ENCODE data around the gene DUOXA2.

GRCh38 chr15:45120081-45120972 lies 6.2 kb downstream of the DUOXA2 start:
- TF ChIP-seq EZH2 (IDR thresholded peaks at IDR 0.05; ENCODE audit: insufficient read depth, poor library complexity, severe bottlenecking) (no peak), EZH2phosphoT487 (IDR thresholded peaks at IDR 0.05; ENCODE audit: insufficient read depth, low read depth) (no peak)

Measured in GM23248 (cell line).